Adrenal gland (tissue), 5 donors: Measurements from ENCODE around the gene PCLO.

Experiments
- POLR2A ChIP-seq, 2 donors: fragments of 450-650 bp; IDR thresholded peaks; one replicate each; pipeline ENCODE4 v1.6.1; 2017; ENCODE audit warnings: antibody characterized with exemption in 2 of 2, mild to moderate bottlenecking in 2 of 2, moderate library complexity in 1 of 2
- TF ChIP-seq, protein P1 (sequence below), 6 experiments: fragments of 450-650 bp in 4 of 6; fragments of 200-600 bp in 2 of 6; sonication (generic) in 1 of 6; IDR thresholded peaks; 1 replicate in 5 of 6; 2 replicates in 1 of 6; pipeline versions ENCODE4 v1.5.1 to v1.8.0; 2016 to 2021; ENCODE audit warnings: antibody characterized with exemption in 6 of 6, mild to moderate bottlenecking in 2 of 6, moderate library complexity in 1 of 6
- donor health status: DM: no; HTN: no; CAD: no.

DNA sequence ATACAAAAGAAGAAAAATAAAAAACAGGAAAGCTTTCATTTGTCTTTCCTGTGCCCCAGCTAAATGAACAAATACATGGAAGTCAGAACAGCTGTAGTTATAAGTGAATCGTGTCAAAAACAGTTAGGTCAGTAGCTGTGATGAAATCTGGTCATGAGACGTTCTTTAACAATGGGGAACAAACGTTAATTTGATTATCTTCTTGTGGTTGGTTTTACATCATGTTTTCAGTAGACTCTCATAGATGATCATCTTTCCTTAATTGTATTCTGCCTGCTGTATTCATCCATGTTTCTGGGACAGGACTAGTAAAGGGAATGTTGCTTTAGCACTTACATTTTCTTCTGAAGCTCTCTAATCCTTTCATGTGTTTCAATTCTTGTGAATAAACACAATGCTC, 97.0 kb downstream of the PCLO start:
- TF ChIP-seq, protein P1, sequence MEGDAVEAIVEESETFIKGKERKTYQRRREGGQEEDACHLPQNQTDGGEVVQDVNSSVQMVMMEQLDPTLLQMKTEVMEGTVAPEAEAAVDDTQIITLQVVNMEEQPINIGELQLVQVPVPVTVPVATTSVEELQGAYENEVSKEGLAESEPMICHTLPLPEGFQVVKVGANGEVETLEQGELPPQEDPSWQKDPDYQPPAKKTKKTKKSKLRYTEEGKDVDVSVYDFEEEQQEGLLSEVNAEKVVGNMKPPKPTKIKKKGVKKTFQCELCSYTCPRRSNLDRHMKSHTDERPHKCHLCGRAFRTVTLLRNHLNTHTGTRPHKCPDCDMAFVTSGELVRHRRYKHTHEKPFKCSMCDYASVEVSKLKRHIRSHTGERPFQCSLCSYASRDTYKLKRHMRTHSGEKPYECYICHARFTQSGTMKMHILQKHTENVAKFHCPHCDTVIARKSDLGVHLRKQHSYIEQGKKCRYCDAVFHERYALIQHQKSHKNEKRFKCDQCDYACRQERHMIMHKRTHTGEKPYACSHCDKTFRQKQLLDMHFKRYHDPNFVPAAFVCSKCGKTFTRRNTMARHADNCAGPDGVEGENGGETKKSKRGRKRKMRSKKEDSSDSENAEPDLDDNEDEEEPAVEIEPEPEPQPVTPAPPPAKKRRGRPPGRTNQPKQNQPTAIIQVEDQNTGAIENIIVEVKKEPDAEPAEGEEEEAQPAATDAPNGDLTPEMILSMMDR (IDR thresholded peaks at IDR 0.05): no peak
- no peak for TF ChIP-seq POLR2A (IDR thresholded peaks at IDR 0.05)
